DND-41 (cell line): ENCODE results near the gene ALPL.

Source experiments
- CTCF ChIP-seq: IDR thresholded peaks from 2 replicates; pipeline ENCODE4 v1.5.1; 2012; ENCODE audit warnings: borderline replicate concordance, low read length, moderate library complexity, mild to moderate bottlenecking; ENCODE audit not compliant: poor library complexity, severe bottlenecking; ENCODE audit errors: extremely low read depth
- EZH2 ChIP-seq: IDR thresholded peaks from 3 replicates; pipeline ENCODE4 v1.6.1; 2012; ENCODE audit warnings: borderline replicate concordance, low read depth, mild to moderate bottlenecking, moderate library complexity, low read length, inconsistent platforms; ENCODE audit not compliant: severe bottlenecking

DNA sequence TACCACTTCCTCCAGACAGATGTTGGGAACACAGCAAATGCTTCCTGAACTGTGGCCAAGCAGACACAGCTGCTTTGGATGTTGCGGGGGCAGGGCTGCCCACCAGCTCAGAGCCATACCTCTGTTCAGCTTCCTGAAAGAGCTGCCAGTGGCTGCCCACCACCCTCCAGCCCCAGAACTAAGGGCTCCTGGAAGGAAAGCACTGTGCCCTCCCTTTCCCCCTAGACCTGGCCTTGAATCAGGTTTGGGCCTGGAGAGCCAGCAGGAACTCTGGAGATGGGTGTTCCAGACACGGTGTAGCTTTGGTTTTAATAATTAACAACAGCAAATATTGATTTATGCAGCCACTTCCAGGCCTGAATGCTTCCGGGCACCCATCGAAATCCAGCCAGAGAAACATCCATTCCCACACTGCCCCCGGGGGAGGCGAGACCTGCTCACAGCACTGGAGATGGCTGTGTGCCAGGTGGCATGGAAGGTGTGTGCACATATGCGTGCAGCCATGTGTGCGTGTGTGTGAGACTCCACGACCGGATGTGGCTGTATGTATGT, 114.3 kb downstream of the ALPL start:
- TF ChIP-seq CTCF = no peak
- no peak for TF ChIP-seq EZH2
